ENCODE data around the gene OGDH. TPM values are rescaled to one million over a fixed set of nuclear protein-coding genes. Genes with fewer than 3 reads are reported as not detected.
A peak's percentile ranks its signal among the peaks of the same experiment; 100 is the strongest.

The OGDH gene
- total RNA-seq, 1 experiment from 2014 or later = 69.1 TPM

GRCh38 chr7:44574287-44574872 is 32.0 kb upstream of the OGDH start:
- intact Hi-C loops (cut with micrococcal nuclease) = no loop called here

More at GRCh38 chr7:44574287-44574872, 32.0 kb upstream of the OGDH start:
- no peak overlapping the region for H2AFZ ChIP-seq (ENCODE audit: low read depth, low read length, poor library complexity, severe bottlenecking)
- H3K9ac ChIP-seq (ENCODE audit: low read length) = peak overlapping the region; percentile 86
- ChIA-PET RAD21 (ENCODE audit: low non-redundant PET in 1 of 2, low total read pairs in 2 of 2, uncharacterized antibody in 2 of 2, unreplicated experiment in 2 of 2) (interaction anchor here (0.5 to 0.6 kb wide), 2 partner anchors 13 to 66 kb away, joined by 3 to 4 read pairs; no protein-coding TSS in a partner anchor), CTCF (interaction anchor here (0.6 to 1.0 kb wide), 4 partner anchors 8 to 274 kb away, joined by 3 to 15 read pairs (median 4); partner anchors contain the start of gene H2AZ2), POLR2A (interaction anchor here (0.8 to 1.7 kb wide), 3 partner anchors 8 to 307 kb away, joined by 3 to 14 read pairs (median 3); partner anchors contain the start of gene TMED4)
- ATAC-seq (no peak), DNase-seq (ENCODE audit: low read depth, low spot score) (no peak)
- no peaks in the 10 kb centered on the region for H3K9me2 ChIP-seq (ENCODE audit: insufficient read depth)
- peak overlapping the region; percentile 81 for H3K27ac ChIP-seq (ENCODE audit: low read depth, low read length)
- no peaks in the 10 kb centered on the region for H3K27me3 ChIP-seq (ENCODE audit: insufficient read depth, low read length)
- no peak for TF ChIP-seq CEBPB (IDR thresholded peaks at IDR 0.05; ENCODE audit: low read depth)
- TF ChIP-seq SIN3A (IDR thresholded peaks at IDR 0.05; ENCODE audit: low read depth) = no peak
- TF ChIP-seq ZNF274 (IDR thresholded peaks at IDR 0.05; ENCODE audit: low read depth, low read length) = no peak
- no peak for TF ChIP-seq REST (IDR thresholded peaks at IDR 0.05; ENCODE audit: low read depth)
- TF ChIP-seq ZBTB33 (IDR thresholded peaks at IDR 0.05; ENCODE audit: extremely low read depth, insufficient replicate concordance, low read length) = no peak
- no peak for TF ChIP-seq JUND (IDR thresholded peaks at IDR 0.05)
- no peak for TF ChIP-seq SRF (IDR thresholded peaks at IDR 0.05; ENCODE audit: low read depth)
- no peak for TF ChIP-seq TCF7L2 (IDR thresholded peaks at IDR 0.05; ENCODE audit: borderline replicate concordance, extremely low read depth, insufficient read depth, insufficient read length)
- no peak for TF ChIP-seq SP1 (IDR thresholded peaks at IDR 0.05; ENCODE audit: low read depth)
- no peak for TF ChIP-seq POLR2AphosphoS5 (IDR thresholded peaks at IDR 0.05; ENCODE audit: low read depth, low read length)
- TF ChIP-seq YY1 (IDR thresholded peaks at IDR 0.05; ENCODE audit: extremely low read depth, insufficient replicate concordance, low read depth, low read length) = no peak
- no peak for TF ChIP-seq EZH2phosphoT487 (IDR thresholded peaks at IDR 0.05; ENCODE audit: borderline replicate concordance)
- TF ChIP-seq EGR1 (IDR thresholded peaks at IDR 0.05; ENCODE audit: low read depth) = no peak
- TF ChIP-seq ZFX (IDR thresholded peaks at IDR 0.05) = no peak
- TF ChIP-seq ATF3 (IDR thresholded peaks at IDR 0.05) = no peak
- TF ChIP-seq RAD21 (IDR thresholded peaks at IDR 0.05; ENCODE audit: low read depth) = no peak
- no peak for TF ChIP-seq MAX (IDR thresholded peaks at IDR 0.05)
- TF ChIP-seq ELF1 (IDR thresholded peaks at IDR 0.05; ENCODE audit: borderline replicate concordance, low read depth) = no peak
- peaks cover 11 to 20% of the 10 kb centered on the region in 2 experiments; a peak in 3 of 4 replicates for H3K4me1 ChIP-seq (ENCODE audit: control insufficient read depth in 1 of 2, insufficient read depth in 2 of 2, low read length in 2 of 2)
- H4K20me1 ChIP-seq (ENCODE audit: insufficient read depth) = no peaks in the 10 kb centered on the region; the same call in 1 of the 2 replicates
- H3K4me3 ChIP-seq (replicated peaks in 1 of 2; ENCODE audit: low read depth in 1 of 2, low read length in 2 of 2) = peak overlapping the region; percentile 83 to 88
- peaks cover 42 to 48% of the 10 kb centered on the region in 2 experiments for H3K36me3 ChIP-seq (ENCODE audit: control insufficient read depth in 1 of 2, insufficient read depth in 2 of 2, low read length in 2 of 2)
- peak overlapping the region; percentile 84 for H3K4me2 ChIP-seq (ENCODE audit: low read length)
- TSS peak; percentile 77 for BruUV-seq (replicated peaks)
- no peaks in the 10 kb centered on the region for H3K9me3 ChIP-seq (ENCODE audit: control insufficient read depth in 1 of 2, insufficient read depth in 1 of 2, low read depth in 1 of 2, low read length in 2 of 2)
- H3K79me2 ChIP-seq (ENCODE audit: insufficient read depth, low read length) = peaks cover 79% of the 10 kb centered on the region

All from HCT116 (cell line).